HL-60 (cell line): ENCODE measurements around the gene RCCD1.

Source experiments
- DNase-seq, 2 experiments: peaks; one replicate each; pipeline ENCODE4 v3.0.0-alpha.2; 2010 to 2020; ENCODE audit warnings: low read depth in 1 of 2, low spot score in 1 of 2
- H3K27ac ChIP-seq: fragments of 250-450 bp; sonication (Bioruptor Pico); replicated peaks from 2 replicates; pipeline ENCODE4 v1.5.1; 2020; ENCODE audit warnings: mild to moderate bottlenecking, moderate library complexity
- H3K27me3 ChIP-seq: fragments of 250-450 bp; sonication (Bioruptor Pico); 2 replicates; pipeline ENCODE4 v1.5.1; 2021; ENCODE audit warnings: mild to moderate bottlenecking, moderate library complexity; ENCODE audit not compliant: insufficient read depth, poor library complexity, severe bottlenecking
- H3K4me3 ChIP-seq: replicated peaks from 2 replicates; pipeline ENCODE4 v1.5.1; 2011; ENCODE audit warnings: mild to moderate bottlenecking, control low read depth, low read length; ENCODE audit not compliant: insufficient read depth
- CTCF ChIP-seq: IDR thresholded peaks from one replicate; pipeline ENCODE4 v1.5.1; 2011; ENCODE audit warnings: low read length, control low read depth, inconsistent platforms; ENCODE audit not compliant: insufficient read depth
- GABPA ChIP-seq: IDR thresholded peaks from 2 replicates; pipeline ENCODE4 v1.6.1; 2012; ENCODE audit warnings: low read depth
- POLR2AphosphoS5 ChIP-seq: IDR thresholded peaks from 2 replicates; pipeline ENCODE4 v1.6.1; 2012; ENCODE audit warnings: low read depth
- REST ChIP-seq: IDR thresholded peaks from 2 replicates; pipeline ENCODE4 v1.6.1; 2012; ENCODE audit warnings: low read depth; ENCODE audit not compliant: insufficient replicate concordance
- SPI1 ChIP-seq: IDR thresholded peaks from 2 replicates; pipeline ENCODE4 v1.6.1; 2012; ENCODE audit warnings: low read depth, mild to moderate bottlenecking, borderline replicate concordance

The RCCD1 gene

GRCh38 chr15:90988296-90988695 is 33.6 kb downstream of the RCCD1 start:
- DNase-seq: no peak
- H3K27ac ChIP-seq: peak overlapping the region; percentile 28

GRCh38 chr15:90989040-90989768 is 34.5 kb downstream of the RCCD1 start:
- TF ChIP-seq SPI1 (peak; percentile 18; the same call in 1 of the 2 replicates), CTCF (no peak)
- Histone ChIP-seq H3K27me3 (no peaks in the 10 kb centered on the region), H3K4me3 (no peak overlapping the region), H3K27ac (peak overlapping the region; percentile 28)
- peak in 1 of 2 experiments; percentile 64 for DNase-seq

More at GRCh38 chr15:90988296-90988695, 33.6 kb downstream of the RCCD1 start:
- Histone ChIP-seq H3K27me3 (no peaks in the 10 kb centered on the region), H3K4me3 (no peak overlapping the region)
- TF ChIP-seq GABPA (no peak), CTCF (no peak), POLR2AphosphoS5 (no peak), SPI1 (no peak), REST (no peak)

- H3K27me3 ChIP-seq: no peaks in the 10 kb centered on the region
- no peak overlapping the region for H3K4me3 ChIP-seq
- no peak for DNase-seq
- no peak overlapping the region for H3K27ac ChIP-seq
- no peak for TF ChIP-seq POLR2AphosphoS5
- no peak for TF ChIP-seq CTCF
- TF ChIP-seq SPI1: no peak
Observed at GRCh38 chr15:90990446-90990845, 35.8 kb downstream of the RCCD1 start.

- no peak overlapping the region for H3K27ac ChIP-seq
Observed at GRCh38 chr15:90991587-90992285, 37.1 kb downstream of the RCCD1 start.

More at GRCh38 chr15:90991587-90992285, 37.1 kb downstream of the RCCD1 start:
- no peak for DNase-seq
- no peak for TF ChIP-seq REST
- TF ChIP-seq SPI1: no peak
- no peak for TF ChIP-seq POLR2AphosphoS5
- no peak for TF ChIP-seq CTCF
- TF ChIP-seq GABPA: no peak
- Histone ChIP-seq H3K4me3 (no peak overlapping the region), H3K27me3 (no peaks in the 10 kb centered on the region)
